Measurements from ENCODE around the gene TPRN.

- TF ChIP-seq CTCF (IDR thresholded peaks at IDR 0.05; ENCODE audit: low read length) (no peak), EZH2 (IDR thresholded peaks at IDR 0.05; ENCODE audit: borderline replicate concordance, low read length) (no peak)
These were observed 41.2 kb downstream of the TPRN start for GRCh38 chr9:137159105-137160053.

Data from OCI-LY1 (cell line).